ENCODE data around the gene E2F1.

The E2F1 gene

GRCh38 chr20:33663161-33664084 lies 22.8 kb downstream of the E2F1 start:
- peak in 9 of 10 donors; percentile 69 to 97 (median 81) for DNase-seq
- intact Hi-C loops (cut with DNase I) = no loop called here

- intact Hi-C loops (cut with DNase I) = no loop called here
- DNase-seq = peak in 1 of 10 donors; percentile 71
Measured at GRCh38 chr20:33662172-33662571, 24.0 kb downstream of the E2F1 start, which contains the start of gene C20orf144. Gene C20orf144 (plus strand): TSS chr20:33662327. CDS start chr20:33662346, 19 bp downstream.

GRCh38 chr20:33660685-33661058 lies 25.5 kb downstream of the E2F1 start:
- intact Hi-C loops (cut with DNase I) = no loop called here
- DNase-seq = peak in 1 of 10 donors; percentile 32

- DNase-seq = peak in 3 of 10 donors; percentile 50 to 80 (median 70)
- intact Hi-C loops (cut with DNase I) = no loop called here
Measured at GRCh38 chr20:33660035-33660684, 26.0 kb downstream of the E2F1 start.

- intact Hi-C loops (cut with DNase I) = no loop called here
- DNase-seq = peak in 2 of 10 donors; percentile 60 to 78
Measured at GRCh38 chr20:33659341-33660034, 26.7 kb downstream of the E2F1 start.

- intact Hi-C loops (cut with DNase I) = no loop called here
- peak in 1 of 10 donors; percentile 50 for DNase-seq
Measured at GRCh38 chr20:33658929-33659328, 27.3 kb downstream of the E2F1 start.

- intact Hi-C loops (cut with DNase I) = no loop called here
- peak in 3 of 10 donors; percentile 58 to 59 (median 58) for DNase-seq
Measured at GRCh38 chr20:33658510-33658909, 27.7 kb downstream of the E2F1 start.

- intact Hi-C loops (cut with DNase I) = no loop called here
- peak in 3 of 10 donors; percentile 41 to 68 (median 62) for DNase-seq
Measured at GRCh38 chr20:33657704-33658095, 28.5 kb downstream of the E2F1 start.

- intact Hi-C loops (cut with DNase I) = no loop called here
- peak in 2 of 10 donors; percentile 55 to 70 for DNase-seq
Measured at GRCh38 chr20:33656783-33657703, 29.1 kb downstream of the E2F1 start.

GRCh38 chr20:33656010-33656782 lies 30.0 kb downstream of the E2F1 start:
- intact Hi-C loops (cut with DNase I) = no loop called here
- DNase-seq = peak in 2 of 10 donors; percentile 72 to 77

- intact Hi-C loops (cut with DNase I) = no loop called here
- DNase-seq = no peak
Measured at GRCh38 chr20:33655164-33655563, 31.0 kb downstream of the E2F1 start.

GRCh38 chr20:33654680-33655161 lies 31.5 kb downstream of the E2F1 start:
- intact Hi-C loops (cut with DNase I) = no loop called here
- DNase-seq = peak in 1 of 10 donors; percentile 81

- intact Hi-C loops (cut with DNase I) = no loop called here
- peak in 2 of 10 donors; percentile 82 for DNase-seq
Measured at GRCh38 chr20:33653900-33654596, 32.1 kb downstream of the E2F1 start.

GRCh38 chr20:33653218-33653899 lies 32.8 kb downstream of the E2F1 start:
- intact Hi-C loops (cut with DNase I) = no loop called here
- peak; percentile 54 to 95 (median 74) for DNase-seq

GRCh38 chr20:33651562-33652048 lies 34.6 kb downstream of the E2F1 start:
- intact Hi-C loops (cut with DNase I) = no loop called here
- no peak for DNase-seq

- DNase-seq = no peak
- intact Hi-C loops (cut with DNase I) = no loop called here
Measured at GRCh38 chr20:33650753-33651561, 35.2 kb downstream of the E2F1 start.
